Mammary epithelial cell (primary cell): ENCODE results near the gene TMEM132D.

Experiments used
- CTCF ChIP-seq, 2 donors: IDR thresholded peaks in 1 of 2; conservative IDR thresholded peaks in 1 of 2; 2 replicates each; pipeline ENCODE4 v1.5.1; 2011 to 2012; ENCODE audit warnings: inconsistent platforms in 2 of 2, low read length in 2 of 2, mild to moderate bottlenecking in 2 of 2, control low read depth in 1 of 2, low read depth in 1 of 2; ENCODE audit not compliant: insufficient read depth in 1 of 2; ENCODE audit errors: extremely low read depth in 1 of 2
- EZH2 ChIP-seq: IDR thresholded peaks from 2 replicates; pipeline ENCODE4 v1.6.1; 2012; ENCODE audit warnings: low read length, inconsistent platforms, borderline replicate concordance

- TF ChIP-seq CTCF (conservative IDR thresholded peaks at IDR 0.05 in 1 of 2, IDR thresholded peaks at IDR 0.05 in 1 of 2; ENCODE audit: extremely low read depth in 1 of 2, insufficient read depth in 1 of 2, low read depth in 1 of 2, low read length in 2 of 2), result no peak
- no peak for TF ChIP-seq EZH2
These were observed 662.0 kb downstream of the TMEM132D start for GRCh38 chr12:129241852-129242251.
